ELR (cell line): ENCODE results near the gene SLC7A14.

Source experiments
- DNase-seq: peaks from one replicate; pipeline ENCODE4 v3.0.0-alpha.2; 2015; ENCODE audit warnings: low read depth

Gene SLC7A14

GRCh38 chr3:170585937-170586310 is at the start of gene SLC7A14:
Gene SLC7A14 (minus strand): TSS chr3:170586075. CDS start chr3:170526936, 59,139 bp downstream.
- DNase-seq, result peak; percentile 34

- no peak for DNase-seq
Measured at GRCh38 chr3:170635385-170635735, 49.5 kb upstream of the SLC7A14 start.

GRCh38 chr3:170634663-170635384 is 48.9 kb upstream of the SLC7A14 start:
- no peak for DNase-seq

GRCh38 chr3:170633573-170633972 is 47.7 kb upstream of the SLC7A14 start:
- DNase-seq, result no peak

GRCh38 chr3:170632780-170633179 is 46.9 kb upstream of the SLC7A14 start:
- no peak for DNase-seq

- DNase-seq, result no peak
Measured at GRCh38 chr3:170631755-170632488, 46.0 kb upstream of the SLC7A14 start.

- no peak for DNase-seq
Measured at GRCh38 chr3:170623524-170623923, 37.6 kb upstream of the SLC7A14 start.

- DNase-seq, result peak; percentile 63
Measured at GRCh38 chr3:170622369-170623159, 36.7 kb upstream of the SLC7A14 start.

- DNase-seq, result no peak
Measured at GRCh38 chr3:170621256-170621655, 35.4 kb upstream of the SLC7A14 start.

GRCh38 chr3:170614214-170614966 is 28.5 kb upstream of the SLC7A14 start:
- peak; percentile 93 for DNase-seq

GRCh38 chr3:170611751-170612150 is 25.9 kb upstream of the SLC7A14 start:
- no peak for DNase-seq

- no peak for DNase-seq
Measured at GRCh38 chr3:170610321-170610884, 24.5 kb upstream of the SLC7A14 start.

GRCh38 chr3:170608475-170608874 is 22.6 kb upstream of the SLC7A14 start:
- no peak for DNase-seq

GRCh38 chr3:170606675-170607074 is 20.8 kb upstream of the SLC7A14 start:
- DNase-seq, result no peak

GRCh38 chr3:170605490-170605889 is 19.6 kb upstream of the SLC7A14 start:
- DNase-seq, result no peak

- DNase-seq, result peak; percentile 18
Measured at GRCh38 chr3:170603770-170604510, 18.1 kb upstream of the SLC7A14 start.

- no peak for DNase-seq
Measured at GRCh38 chr3:170602556-170602955, 16.7 kb upstream of the SLC7A14 start.

- DNase-seq, result no peak
Measured at GRCh38 chr3:170600005-170600624, 14.2 kb upstream of the SLC7A14 start.

- no peak for DNase-seq
Measured at GRCh38 chr3:170599091-170599490, 13.2 kb upstream of the SLC7A14 start.

- no peak for DNase-seq
Measured at GRCh38 chr3:170598091-170598502, 12.2 kb upstream of the SLC7A14 start.

GRCh38 chr3:170594528-170594927 is 8.7 kb upstream of the SLC7A14 start:
- no peak for DNase-seq
